H1 (cell line): Measurements from ENCODE around the gene TBC1D32. TPM values are rescaled to one million over a fixed set of nuclear protein-coding genes. Genes with fewer than 3 reads are reported as not detected.

Experiments
- CTCF ChIA-PET: fragments of 300-600 bp; sonication (Branson Sonifier 250); formaldehyde crosslinking; loops from one replicate; lab custom pipeline; 2021; ENCODE audit not compliant: partially characterized antibody; lab: Charles Lee
- POLR2A ChIA-PET: fragments of 300-600 bp; sonication (Branson Sonifier 250); formaldehyde crosslinking; loops from one replicate; lab custom pipeline; 2021; ENCODE audit warnings: inconsistent platforms; ENCODE audit not compliant: partially characterized antibody; lab: Charles Lee
- DNase-seq, 2 experiments: peaks; one replicate each; pipeline versions ENCODE4 v3.0.0 to v3.0.0-alpha.2; 2010 to 2022; ENCODE audit warnings: low spot score in 2 of 2, low read depth in 1 of 2, mixed read lengths in 1 of 2
- FAIRE-seq: peaks from 2 replicates; lab custom pipeline; 2011; peaks lifted over from hg19 to GRCh38; lab: Jason Lieb, UNC
- H2AFZ ChIP-seq: 2 replicates; pipeline ENCODE4 v1.8.1; 2012; ENCODE audit warnings: low read length, inconsistent platforms
- H2AK5ac ChIP-seq: 2 replicates; pipeline ENCODE4 v1.6.1; 2013; ENCODE audit warnings: low read depth, low read length
- H2BK120ac ChIP-seq: replicated peaks from 2 replicates; pipeline ENCODE3; 2013; ENCODE audit warnings: low read depth, low read length, inconsistent platforms
- H2BK12ac ChIP-seq: 2 replicates; pipeline ENCODE4 v1.6.1; 2013; ENCODE audit warnings: low read depth, low read length
- H2BK15ac ChIP-seq: 2 replicates; pipeline ENCODE4 v1.6.1; 2013; ENCODE audit warnings: low read length
- H2BK20ac ChIP-seq: 2 replicates; pipeline ENCODE4 v1.6.1; 2013; ENCODE audit warnings: low read length
- H2BK5ac ChIP-seq: 2 replicates; pipeline ENCODE4 v1.6.1; 2013; ENCODE audit warnings: low read depth, low read length
- H3K14ac ChIP-seq: 2 replicates; pipeline ENCODE4 v1.6.1; 2013; ENCODE audit warnings: inconsistent platforms; ENCODE audit not compliant: insufficient read length
- H3K18ac ChIP-seq: 2 replicates; pipeline ENCODE4 v1.6.1; 2013; ENCODE audit warnings: low read length; ENCODE audit errors: extremely low read depth
- H3K23ac ChIP-seq: 2 replicates; pipeline ENCODE4 v1.6.1; 2013; ENCODE audit warnings: inconsistent platforms; ENCODE audit not compliant: insufficient read length
- H3K23me2 ChIP-seq: 2 replicates; pipeline ENCODE4 v1.6.1; 2013; ENCODE audit warnings: low read depth, low read length
- H3K27ac ChIP-seq: 2 replicates; pipeline ENCODE4 v1.6.1; 2011; ENCODE audit warnings: low read depth, low read length, inconsistent platforms
- H3K27me3 ChIP-seq, 4 experiments: replicated peaks in 1 of 4; 1 replicate in 1 of 4; 2 replicates in 3 of 4; pipeline versions ENCODE4 v1.6.1 to v1.8.1; 2011 to 2013; ENCODE audit warnings: low read length in 3 of 4, mild to moderate bottlenecking in 3 of 4, inconsistent platforms in 2 of 4, mixed read lengths in 2 of 4, moderate library complexity in 1 of 4; ENCODE audit not compliant: control insufficient read depth in 3 of 4, insufficient read depth in 3 of 4; ENCODE audit errors: extremely low read depth in 1 of 4
- H3K36me3 ChIP-seq, 4 experiments: 2 replicates each; pipeline versions ENCODE4 v1.6.1 to v1.8.1; 2011 to 2013; ENCODE audit warnings: mild to moderate bottlenecking in 4 of 4, low read length in 3 of 4, moderate library complexity in 2 of 4, control low read depth in 1 of 4, inconsistent platforms in 1 of 4; ENCODE audit not compliant: insufficient read depth in 4 of 4, control insufficient read depth in 2 of 4
- H3K4ac ChIP-seq: replicated peaks from 2 replicates; pipeline ENCODE3; 2013; ENCODE audit warnings: low read length, low read depth, mixed read lengths, inconsistent platforms; ENCODE audit not compliant: insufficient read length
- H3K4me1 ChIP-seq, 4 experiments: replicated peaks in 1 of 4; 1 replicate in 1 of 4; 2 replicates in 3 of 4; pipeline versions ENCODE4 v1.6.1 to v1.8.1; 2011 to 2013; ENCODE audit warnings: low read length in 3 of 4, inconsistent platforms in 2 of 4, mixed read lengths in 1 of 4; ENCODE audit not compliant: insufficient read depth in 4 of 4, control insufficient read depth in 3 of 4
- H3K4me2 ChIP-seq, 2 experiments: 2 replicates each; pipeline versions ENCODE4 v1.6.1 to v1.8.1; 2011 to 2013; ENCODE audit warnings: low read depth in 2 of 2, low read length in 2 of 2, control low read depth in 1 of 2, inconsistent platforms in 1 of 2, mild to moderate bottlenecking in 1 of 2; ENCODE audit not compliant: insufficient read depth in 1 of 2
- H3K4me3 ChIP-seq, 4 experiments: fragments of 200-600, 300-600 bp in 1 of 4; sonication (generic), shearing (Covaris generic), sonication (Bioruptor Twin) in 1 of 4; 2 replicates each; pipeline versions ENCODE4 v1.5.1 to v1.8.1; 2011 to 2016; ENCODE audit warnings: low read length in 4 of 4, low read depth in 3 of 4, control low read depth in 2 of 4, inconsistent platforms in 2 of 4, mild to moderate bottlenecking in 2 of 4, mixed read lengths in 1 of 4, moderate library complexity in 1 of 4; ENCODE audit not compliant: insufficient read depth in 2 of 4; ENCODE audit errors: extremely low read depth in 1 of 4
- H3K56ac ChIP-seq: replicated peaks from 2 replicates; pipeline ENCODE3; 2013; ENCODE audit warnings: low read depth, mild to moderate bottlenecking, mixed read lengths, low read length, inconsistent platforms; ENCODE audit not compliant: insufficient read length
- H3K79me1 ChIP-seq: 2 replicates; pipeline ENCODE4 v1.6.1; 2013; ENCODE audit warnings: low read depth, low read length, control low read depth
- H3K79me2 ChIP-seq, 2 experiments: 2 replicates each; pipeline versions ENCODE4 v1.6.1 to v1.8.1; 2012 to 2013; ENCODE audit warnings: low read length in 2 of 2, mild to moderate bottlenecking in 2 of 2, inconsistent platforms in 1 of 2; ENCODE audit not compliant: insufficient read depth in 2 of 2, control insufficient read depth in 1 of 2
- H3K9ac ChIP-seq, 4 experiments: replicated peaks in 1 of 4; 1 replicate in 1 of 4; 2 replicates in 3 of 4; pipeline versions ENCODE4 v1.6.1 to v1.8.1; 2011 to 2013; ENCODE audit warnings: low read depth in 3 of 4, low read length in 3 of 4, control low read depth in 2 of 4, mild to moderate bottlenecking in 2 of 4, moderate library complexity in 2 of 4, inconsistent platforms in 1 of 4; ENCODE audit errors: extremely low read depth in 1 of 4
- H3K9me3 ChIP-seq, 2 experiments: 2 replicates each; pipeline versions ENCODE4 v1.6.1 to v1.8.1; 2012 to 2013; ENCODE audit warnings: mild to moderate bottlenecking in 2 of 2, moderate library complexity in 2 of 2, control low read depth in 1 of 2, inconsistent platforms in 1 of 2, low read depth in 1 of 2, low read length in 1 of 2, mixed read lengths in 1 of 2; ENCODE audit not compliant: insufficient read depth in 2 of 2
- H4K20me1 ChIP-seq, 2 experiments: replicated peaks in 1 of 2; 2 replicates each; pipeline versions ENCODE3 to v1.8.1; 2011 to 2013; ENCODE audit warnings: inconsistent platforms in 2 of 2, low read length in 2 of 2, mild to moderate bottlenecking in 1 of 2; ENCODE audit not compliant: insufficient read depth in 2 of 2, control insufficient read depth in 1 of 2
- H4K5ac ChIP-seq: 2 replicates; pipeline ENCODE4 v1.6.1; 2013; ENCODE audit warnings: low read length, low read depth, mixed read lengths, inconsistent platforms; ENCODE audit not compliant: insufficient read length
- H4K8ac ChIP-seq: 2 replicates; pipeline ENCODE4 v1.8.0; 2013; ENCODE audit warnings: mild to moderate bottlenecking, moderate library complexity, low read length, inconsistent platforms; ENCODE audit not compliant: insufficient read depth; ENCODE audit errors: extremely low read depth
- H4K91ac ChIP-seq: replicated peaks from 2 replicates; pipeline ENCODE3; 2013; ENCODE audit warnings: low read length, mixed read lengths, inconsistent platforms; ENCODE audit not compliant: insufficient read length
- MAFK ChIP-seq: IDR thresholded peaks from 2 replicates; pipeline ENCODE4 v1.6.1; 2012; ENCODE audit warnings: low read depth, mild to moderate bottlenecking, improper control_type of control experiment, low read length
- WGBS, 2 experiments: shearing (Covaris generic) in 1 of 2; methylation state at CpG; one replicate each; pipeline versions ENCODE4 v1.1.6 to v1.1.7; 2013 to 2015; ENCODE audit warnings: low lambda C conversion rate in 2 of 2, mixed read lengths in 2 of 2, inconsistent platforms in 1 of 2, low coverage in 1 of 2, missing lambda C conversion rate in 1 of 2; ENCODE audit not compliant: insufficient replicate concordance in 2 of 2, insufficient coverage in 1 of 2, insufficient read length in 1 of 2; ENCODE audit errors: extremely low coverage in 1 of 2, missing lambda C conversion rate in 1 of 2; 5-methylcytosine and 5-hydroxymethylcytosine counted together
- polyA plus RNA-seq, 7 experiments: library from polyadenylated mRNA; depleted of rRNA in 3 of 7; stranded (reverse) in 5 of 7; unstranded in 2 of 7; fragments of >200 nt in 5 of 7; fragments of 200-250 nt in 2 of 7; gene quantifications; 1 replicate in 5 of 7; 2 replicates in 1 of 7; 4 replicates in 1 of 7; pipeline versions ENCODE4 v1.2.1 to v1.2.3, GENCODE V29; 2011 to 2013; ENCODE audit warnings: missing spikeins in 2 of 7, mixed read lengths in 2 of 7
- total RNA-seq: library from RNA; stranded (reverse); fragmentation: NEBNext Ultra II Directional; extraction: Animal tissue kit (Norgen Biotek cat#: 25700); gene quantifications from 2 replicates; pipeline ENCODE4 v1.2.1, GENCODE V29; 2021

TBC1D32 gene
- total and polyA plus RNA-seq, 2 of the 8 experiments (the other 6 are each of a cell fraction or from before 2014, with no cell fraction given): 5.3 to 7.1 TPM

DNA sequence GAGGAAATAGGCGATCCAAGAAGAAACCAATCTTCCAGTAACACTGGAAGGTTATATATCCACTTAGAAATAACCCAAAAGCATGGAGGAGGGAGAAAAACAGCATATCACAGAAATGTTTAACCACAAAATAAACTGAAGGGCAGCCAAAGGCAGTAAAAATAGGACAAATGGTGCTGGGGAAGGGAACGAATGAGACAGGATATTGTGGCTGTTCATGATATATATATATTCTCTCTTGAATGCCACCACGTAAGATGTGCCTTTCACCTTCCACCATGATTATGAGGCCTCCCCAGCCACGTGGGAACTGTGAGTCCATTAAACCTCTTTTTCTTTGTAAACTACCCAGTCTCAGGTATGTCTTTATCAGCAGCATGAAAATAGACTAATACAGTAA, 162.4 kb downstream of the TBC1D32 start:
- Histone ChIP-seq H4K20me1 (no peaks in the 10 kb centered on the region), H3K23me2 (no peaks in the 10 kb centered on the region; the same call in 1 of the 2 replicates), H3K4ac (no peak overlapping the region), H3K27me3 (no peaks in the 10 kb centered on the region), H2BK12ac (no peak overlapping the region), H3K9ac (no peak overlapping the region), H4K91ac (no peak overlapping the region), H2BK120ac (no peak overlapping the region), H3K18ac (no peak overlapping the region), H4K8ac (no peak overlapping the region), H3K79me2 (no peaks in the 10 kb centered on the region), H2BK5ac (no peak overlapping the region), H3K36me3 (no peaks in the 10 kb centered on the region), H2AK5ac (no peak overlapping the region), H2BK20ac (no peak overlapping the region), H3K79me1 (no peaks in the 10 kb centered on the region), H3K27ac (no peak overlapping the region), H3K56ac (no peak overlapping the region), H3K4me1 (no peaks in the 10 kb centered on the region), H3K14ac (no peak overlapping the region), H4K5ac (no peak overlapping the region), H2BK15ac (no peak overlapping the region), H2AFZ (no peak overlapping the region), H3K4me3 (no peak overlapping the region), H3K23ac (no peak overlapping the region), H3K9me3 (no peaks in the 10 kb centered on the region), H3K4me2 (no peak overlapping the region)
- no peak for FAIRE-seq
- 74% methylated on average over 4 of the region's 4 CpGs; no CpG with 5 or more reads in 1 of the 2 experiments for WGBS, 2 experiments
- ChIA-PET POLR2A (no interaction called here), CTCF (no interaction called here)
- DNase-seq: no peak
- TF ChIP-seq MAFK: no peak
